Measurements from ENCODE around the gene MYG1. TPM values are rescaled to one million over a fixed set of nuclear protein-coding genes. Genes with fewer than 3 reads are reported as not detected.

Gene MYG1
- total RNA-seq, 1 donor from 2014 or later = 35.3 TPM

DNA sequence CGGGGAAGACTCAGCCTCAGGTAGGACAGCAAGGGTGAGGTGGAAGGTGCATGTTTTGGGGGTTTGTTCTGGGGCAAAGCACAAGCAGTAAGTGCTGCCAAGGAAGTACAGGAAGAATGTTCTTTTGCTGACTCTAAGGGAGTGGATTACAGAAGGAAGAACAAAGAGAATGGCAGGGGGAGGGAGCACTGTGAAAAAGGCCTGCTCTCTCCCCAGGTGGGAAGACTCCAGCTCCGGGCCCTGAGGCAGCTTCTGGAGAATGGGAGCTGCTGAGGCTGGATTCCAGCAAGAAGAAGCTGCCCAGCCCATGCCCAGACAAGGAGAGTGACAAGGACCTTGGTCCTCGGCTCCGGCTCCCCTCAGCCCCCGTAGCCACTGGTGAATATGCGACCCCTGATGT, 11.2 kb upstream of the MYG1 start:
- intact Hi-C loops (cut with DNase I) = loop anchor here (5.0 kb wide), 1 partner anchor 76 kb away; no protein-coding TSS in a partner anchor
- Histone ChIP-seq H3K9me3 (no peaks in the 10 kb centered on the region), H3K27ac (no peak overlapping the region), H3K4me3 (no peak overlapping the region), H3K27me3 (ENCODE audit: low read depth) (no peaks in the 10 kb centered on the region), H3K36me3 (no peaks in the 10 kb centered on the region), H3K4me1 (no peaks in the 10 kb centered on the region)
- no peak for TF ChIP-seq CTCF (IDR thresholded peaks at IDR 0.05)
- ATAC-seq (no peak), DNase-seq (no peak)

DNA sequence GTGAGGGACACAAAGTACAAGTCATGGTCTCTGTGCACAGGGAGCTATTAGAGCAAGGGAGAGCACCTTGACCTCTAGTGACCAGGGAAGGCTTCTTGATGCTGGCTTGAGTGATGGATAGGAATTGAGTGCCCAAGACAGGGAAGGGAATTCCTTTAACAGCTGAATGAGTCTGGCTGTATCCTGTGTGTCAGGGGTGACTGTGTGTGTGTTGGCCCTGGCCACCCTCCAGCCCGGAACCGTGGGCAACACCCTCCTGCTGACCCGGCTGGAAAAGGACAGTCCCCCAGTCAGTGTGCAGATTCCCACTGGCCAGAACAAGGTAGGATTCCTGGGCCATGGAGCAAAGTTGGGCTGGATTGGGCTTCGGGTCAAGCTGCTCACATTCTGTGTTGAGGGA, 9.6 kb upstream of the MYG1 start:
- intact Hi-C loops (cut with DNase I) = loop anchor here (5.0 kb wide), 1 partner anchor 78 kb away; no protein-coding TSS in a partner anchor
- no peak overlapping the region for H3K27ac ChIP-seq
- no peak for ATAC-seq

GRCh38 chr12:53290661-53291060, 8.8 kb upstream of the MYG1 start:
- no peak for TF ChIP-seq CTCF (IDR thresholded peaks at IDR 0.05)
- no peaks in the 10 kb centered on the region for H3K36me3 ChIP-seq
- intact Hi-C loops (cut with DNase I) = no loop called here

More for the DNA sequence above, 9.6 kb upstream of the MYG1 start:
- Histone ChIP-seq H3K36me3 (no peaks in the 10 kb centered on the region), H3K4me1 (peaks cover 5% of the 10 kb centered on the region), H3K9me3 (no peaks in the 10 kb centered on the region), H3K4me3 (no peak overlapping the region), H3K27me3 (ENCODE audit: low read depth) (no peaks in the 10 kb centered on the region)
- no peak for TF ChIP-seq CTCF (IDR thresholded peaks at IDR 0.05)
- DNase-seq = no peak

DNA sequence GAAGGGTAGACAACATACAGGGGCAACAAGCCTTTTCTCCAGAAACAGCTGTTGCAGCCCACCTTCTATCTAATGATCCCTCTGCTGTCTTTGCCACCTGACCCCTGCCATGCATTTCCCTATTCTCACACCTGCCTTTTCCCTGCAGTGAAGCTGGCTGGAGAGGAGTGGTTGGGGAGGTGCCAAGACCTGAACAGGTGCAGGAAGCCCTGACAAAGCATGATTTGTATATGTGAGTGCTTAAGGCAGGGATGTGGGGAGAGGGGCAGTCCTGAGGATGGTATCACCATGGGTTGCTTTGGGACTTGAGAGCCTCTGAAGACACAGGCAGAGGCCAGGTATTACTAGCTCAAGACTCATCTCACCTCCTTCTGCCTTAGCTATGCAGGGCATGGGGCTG, 7.1 kb upstream of the MYG1 start:
- Histone ChIP-seq H3K9me3 (no peaks in the 10 kb centered on the region), H3K4me1 (peaks cover 25% of the 10 kb centered on the region), H3K36me3 (no peaks in the 10 kb centered on the region), H3K27ac (no peak overlapping the region), H3K27me3 (ENCODE audit: low read depth) (no peaks in the 10 kb centered on the region), H3K4me3 (no peak overlapping the region)
- TF ChIP-seq CTCF (IDR thresholded peaks at IDR 0.05) = no peak
- DNase-seq = no peak
- no peak for ATAC-seq
- intact Hi-C loops (cut with DNase I) = no loop called here

More at GRCh38 chr12:53290661-53291060, 8.8 kb upstream of the MYG1 start:
- Histone ChIP-seq H3K4me1 (peaks cover 9% of the 10 kb centered on the region), H3K9me3 (no peaks in the 10 kb centered on the region), H3K4me3 (no peak overlapping the region), H3K27ac (no peak overlapping the region), H3K27me3 (ENCODE audit: low read depth) (no peaks in the 10 kb centered on the region)
- no peak for ATAC-seq
- DNase-seq = no peak

DNA sequence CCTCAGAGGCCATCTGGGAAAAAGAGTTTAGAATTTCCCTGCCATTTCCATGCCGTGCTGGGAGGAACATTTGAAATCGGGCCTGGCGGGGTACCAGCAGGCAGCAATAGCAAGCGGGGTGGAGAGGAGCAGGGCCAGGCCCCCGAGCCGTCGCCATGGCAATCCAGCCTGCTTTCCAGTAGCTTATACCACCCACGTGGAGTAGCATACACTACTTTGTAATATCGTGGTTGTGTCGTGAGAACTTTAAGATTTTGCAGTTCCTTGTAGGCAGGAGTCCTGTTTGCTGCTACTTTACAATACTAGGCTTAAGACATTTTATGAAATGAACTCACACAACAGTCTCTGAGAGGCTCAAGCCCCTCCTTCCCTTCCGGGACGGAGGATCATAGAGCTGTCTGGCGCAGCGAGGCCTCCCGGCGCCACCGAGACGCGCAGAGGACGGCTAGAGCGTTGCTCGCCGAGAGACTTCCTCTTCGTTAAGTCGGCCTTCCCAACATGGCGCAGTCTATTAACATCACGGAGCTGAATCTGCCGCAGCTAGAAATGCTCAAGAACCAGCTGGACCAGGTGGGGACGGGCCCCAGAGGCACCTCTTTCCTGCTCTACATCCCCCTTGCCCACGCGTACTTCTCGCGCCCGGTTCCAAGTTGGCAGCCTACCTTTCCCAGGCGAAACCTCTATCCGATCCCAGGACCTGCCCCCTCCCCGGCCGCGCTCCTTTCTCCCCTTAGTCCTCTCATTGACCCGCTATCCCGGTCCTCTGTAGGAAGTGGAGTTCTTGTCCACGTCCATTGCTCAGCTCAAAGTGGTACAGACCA, 4.2 kb upstream of the MYG1 start, which contains the start of gene PFDN5:
Gene PFDN5, plus strand, starts transcription at position 473 of the 821 bp plus-strand sequence. Its CDS starts 26 bp downstream, at position 499.
- peak; percentile 26 for TF ChIP-seq CTCF (IDR thresholded peaks at IDR 0.05)

More for the DNA sequence above, 4.2 kb upstream of the MYG1 start, which contains the start of gene PFDN5:
- peak within 1 kb of the TSS; percentile 77 for H3K4me3 ChIP-seq
- peaks cover 48% of the 10 kb centered on the region for H3K4me1 ChIP-seq
- no peaks in the 10 kb centered on the region for H3K9me3 ChIP-seq
- peaks cover 16% of the 10 kb centered on the region for H3K36me3 ChIP-seq
- intact Hi-C loops (cut with DNase I) = no loop called here
- H3K27ac ChIP-seq = peak within 1 kb of the TSS; percentile 92
- DNase-seq (peak; percentile 95), ATAC-seq (peak; percentile 91 to 94)
- no peaks in the 10 kb centered on the region for H3K27me3 ChIP-seq (ENCODE audit: low read depth)
